ENCODE data around the gene CREB3L4. TPM values are rescaled to one million over a fixed set of nuclear protein-coding genes. Genes with fewer than 3 reads are reported as not detected.

CREB3L4 gene
- total RNA-seq, 2 donors from 2014 or later: 15.6 to 23.9 TPM

DNA sequence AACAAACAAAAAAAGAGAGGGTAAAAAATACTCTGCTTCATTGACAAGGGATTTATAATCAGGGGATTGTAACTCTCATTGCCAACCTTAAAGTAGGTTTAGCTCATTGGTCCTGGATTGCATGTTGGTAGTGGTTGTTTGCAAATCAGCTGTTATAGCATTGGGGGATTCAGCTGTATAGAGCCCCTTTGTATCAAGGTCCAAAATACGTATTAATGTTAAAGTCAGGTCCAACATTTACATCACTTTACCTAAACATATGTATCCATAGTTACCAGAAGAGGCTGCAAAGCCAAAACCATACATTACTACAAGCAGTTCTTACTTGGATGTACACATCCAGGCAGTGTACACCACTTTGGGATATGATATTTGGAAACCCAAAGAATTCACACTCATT lies 52.2 kb downstream of the CREB3L4 start:
- no peaks in the 10 kb centered on the region for H3K4me1 Mint-ChIP-seq
- H3K36me3 Mint-ChIP-seq (ENCODE audit: low read depth): no peaks in the 10 kb centered on the region
- no peak for DNase-seq
- no peak overlapping the region for H3K4me3 Mint-ChIP-seq
- H3K27ac ChIP-seq (ENCODE audit: low read depth, low read length): no peak overlapping the region
- H3K4me1 ChIP-seq (ENCODE audit: control insufficient read depth, insufficient read depth, low read length): no peaks in the 10 kb centered on the region
- H3K27me3 ChIP-seq (ENCODE audit: control insufficient read depth, insufficient read depth, low read length, poor library complexity, severe bottlenecking): no peaks in the 10 kb centered on the region
- H3K9ac ChIP-seq (ENCODE audit: extremely low read depth, low read length, poor library complexity, severe bottlenecking): no peak overlapping the region
- H3K27me3 Mint-ChIP-seq (ENCODE audit: insufficient read depth): no peaks in the 10 kb centered on the region
- WGBS, 2 experiments (ENCODE audit: insufficient coverage in 1 of 2, insufficient read length in 1 of 2): 100% methylated on average over 1 of the region's 1 CpG; no CpG with 5 or more reads in 1 of the 2 experiments
- H3K36me3 ChIP-seq (ENCODE audit: control insufficient read depth, insufficient read depth, low read length): no peaks in the 10 kb centered on the region
- H3K4me3 ChIP-seq (ENCODE audit: low read length): no peak overlapping the region
- H3K9me3 ChIP-seq (ENCODE audit: control insufficient read depth, low read length): no peaks in the 10 kb centered on the region
- TF ChIP-seq, protein P1, sequence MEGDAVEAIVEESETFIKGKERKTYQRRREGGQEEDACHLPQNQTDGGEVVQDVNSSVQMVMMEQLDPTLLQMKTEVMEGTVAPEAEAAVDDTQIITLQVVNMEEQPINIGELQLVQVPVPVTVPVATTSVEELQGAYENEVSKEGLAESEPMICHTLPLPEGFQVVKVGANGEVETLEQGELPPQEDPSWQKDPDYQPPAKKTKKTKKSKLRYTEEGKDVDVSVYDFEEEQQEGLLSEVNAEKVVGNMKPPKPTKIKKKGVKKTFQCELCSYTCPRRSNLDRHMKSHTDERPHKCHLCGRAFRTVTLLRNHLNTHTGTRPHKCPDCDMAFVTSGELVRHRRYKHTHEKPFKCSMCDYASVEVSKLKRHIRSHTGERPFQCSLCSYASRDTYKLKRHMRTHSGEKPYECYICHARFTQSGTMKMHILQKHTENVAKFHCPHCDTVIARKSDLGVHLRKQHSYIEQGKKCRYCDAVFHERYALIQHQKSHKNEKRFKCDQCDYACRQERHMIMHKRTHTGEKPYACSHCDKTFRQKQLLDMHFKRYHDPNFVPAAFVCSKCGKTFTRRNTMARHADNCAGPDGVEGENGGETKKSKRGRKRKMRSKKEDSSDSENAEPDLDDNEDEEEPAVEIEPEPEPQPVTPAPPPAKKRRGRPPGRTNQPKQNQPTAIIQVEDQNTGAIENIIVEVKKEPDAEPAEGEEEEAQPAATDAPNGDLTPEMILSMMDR (conservative IDR thresholded peaks at IDR 0.05): no peak
- H3K9me3 Mint-ChIP-seq: no peaks in the 10 kb centered on the region
- no peak overlapping the region for H3K27ac Mint-ChIP-seq

Small RNAs within 50 kb of the gene (microRNA-seq; reads per million reads assigned to microRNA genes)
- gene MIR6737 (ENCODE audit: borderline microRNAs expressed): 0.44 reads per million

Other genes starting within 250 kb of the CREB3L4 start
- 100 to 1,000 TPM in 1 of 2 donors, 10 to 100 TPM in 1; 94.4 to 117 TPM for gene INTS3, start 239.9 kb upstream of the CREB3L4 start, total RNA-seq
- gene SLC27A3, start 192.5 kb upstream of the CREB3L4 start, total RNA-seq: 10 to 100 TPM; 60.6 to 64.5 TPM
- gene GATAD2B, start 44.9 kb upstream of the CREB3L4 start, total RNA-seq: 10 to 100 TPM; 45.2 to 51.2 TPM
- gene DENND4B, start 21.2 kb upstream of the CREB3L4 start, total RNA-seq: 100 to 1,000 TPM in 1 of 2 donors, 10 to 100 TPM in 1; 89.5 to 115 TPM
- 10 to 100 TPM; 35.5 to 40.9 TPM for gene CRTC2, start 9.3 kb upstream of the CREB3L4 start, total RNA-seq
- 100 to 1,000 TPM; 129 to 154 TPM for gene SLC39A1, start 4.4 kb upstream of the CREB3L4 start, total RNA-seq
- gene JTB, start 9.8 kb downstream of the CREB3L4 start, total RNA-seq: 10 to 100 TPM; 63.6 to 72.8 TPM
- gene RAB13, start 18.4 kb downstream of the CREB3L4 start, total RNA-seq: 10 to 100 TPM; 80.3 to 97.1 TPM
- gene RPS27, start 22.9 kb downstream of the CREB3L4 start, total RNA-seq: 1,000 to 10,000 TPM; 1,800 to 2,084 TPM
- gene NUP210L, start 187.2 kb downstream of the CREB3L4 start, total RNA-seq: under 1 TPM; 0.07 to 0.11 TPM
- 100 to 1,000 TPM; 597 to 679 TPM for gene TPM3, start 224.2 kb downstream of the CREB3L4 start, total RNA-seq
- not detected for gene CFAP141, start 238.4 kb downstream of the CREB3L4 start, total RNA-seq